22Rv1 (cell line): ENCODE results near the gene PALM.
"Not testable (repeated sequence)": the region's sequence is repeated elsewhere in the genome, so short reads cannot be mapped to it uniquely, and the experiment has no call there.

Source experiments
- H3K27ac ChIP-seq: fragments of 450-650 bp; 2 replicates; pipeline ENCODE4 v1.5.1; 2017
- ZFX ChIP-seq: fragments of 450-650 bp; IDR thresholded peaks from 2 replicates; pipeline ENCODE4 v1.6.1; 2017; ENCODE audit warnings: antibody characterized with exemption, borderline replicate concordance
- TF ChIP-seq, protein P1 (sequence below): fragments of 450-650 bp; IDR thresholded peaks from 2 replicates; pipeline ENCODE4 v1.5.1; 2017; ENCODE audit warnings: mild to moderate bottlenecking

PALM gene

DNA sequence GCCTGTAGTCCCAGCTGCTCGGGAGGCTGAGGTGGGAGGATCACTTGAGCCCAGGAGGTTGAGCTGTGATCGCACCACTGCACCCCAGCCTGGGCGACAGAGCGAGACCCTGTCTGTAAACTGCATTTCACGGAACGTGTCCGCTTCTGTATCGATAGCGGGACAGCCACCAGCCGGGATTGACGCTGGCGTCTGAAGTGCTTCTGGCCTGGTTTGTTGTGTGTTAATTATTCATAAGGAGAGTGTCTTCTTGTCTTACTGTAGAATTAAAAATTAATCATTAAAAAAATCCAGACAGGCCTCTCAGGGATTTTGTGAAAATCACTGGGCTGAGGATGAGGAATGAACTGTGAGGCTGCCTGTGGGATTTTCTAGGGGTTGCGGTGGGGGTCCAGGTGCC, 26.0 kb downstream of the PALM start:
- TF ChIP-seq, protein P1, sequence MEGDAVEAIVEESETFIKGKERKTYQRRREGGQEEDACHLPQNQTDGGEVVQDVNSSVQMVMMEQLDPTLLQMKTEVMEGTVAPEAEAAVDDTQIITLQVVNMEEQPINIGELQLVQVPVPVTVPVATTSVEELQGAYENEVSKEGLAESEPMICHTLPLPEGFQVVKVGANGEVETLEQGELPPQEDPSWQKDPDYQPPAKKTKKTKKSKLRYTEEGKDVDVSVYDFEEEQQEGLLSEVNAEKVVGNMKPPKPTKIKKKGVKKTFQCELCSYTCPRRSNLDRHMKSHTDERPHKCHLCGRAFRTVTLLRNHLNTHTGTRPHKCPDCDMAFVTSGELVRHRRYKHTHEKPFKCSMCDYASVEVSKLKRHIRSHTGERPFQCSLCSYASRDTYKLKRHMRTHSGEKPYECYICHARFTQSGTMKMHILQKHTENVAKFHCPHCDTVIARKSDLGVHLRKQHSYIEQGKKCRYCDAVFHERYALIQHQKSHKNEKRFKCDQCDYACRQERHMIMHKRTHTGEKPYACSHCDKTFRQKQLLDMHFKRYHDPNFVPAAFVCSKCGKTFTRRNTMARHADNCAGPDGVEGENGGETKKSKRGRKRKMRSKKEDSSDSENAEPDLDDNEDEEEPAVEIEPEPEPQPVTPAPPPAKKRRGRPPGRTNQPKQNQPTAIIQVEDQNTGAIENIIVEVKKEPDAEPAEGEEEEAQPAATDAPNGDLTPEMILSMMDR, result no peak
- TF ChIP-seq ZFX, result no peak

DNA sequence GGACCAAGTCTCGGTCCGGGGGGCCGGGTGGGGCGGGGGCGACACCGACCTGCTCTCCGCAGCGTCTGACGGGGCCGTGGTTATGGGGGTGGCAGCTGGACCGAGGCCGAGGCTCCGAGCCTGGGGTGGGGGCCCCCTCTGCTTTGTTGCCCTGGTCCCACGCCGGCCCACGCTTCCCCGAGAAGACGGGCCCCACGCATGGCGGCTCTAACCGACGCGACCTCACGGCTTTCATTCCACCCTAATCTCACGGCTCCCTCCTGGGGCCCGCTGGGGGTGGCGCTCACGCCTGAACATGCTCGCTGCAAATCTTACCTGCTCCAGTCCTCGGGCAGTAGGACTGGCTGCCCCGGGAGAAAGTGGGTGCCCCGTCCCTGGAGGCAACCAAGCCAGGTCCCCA, 27.4 kb downstream of the PALM start:
- H3K27ac ChIP-seq, result no peak overlapping the region
- TF ChIP-seq, protein P1, result no peak
- no peak for TF ChIP-seq ZFX

More for the DNA sequence above, 26.0 kb downstream of the PALM start:
- no peak overlapping the region for H3K27ac ChIP-seq

DNA sequence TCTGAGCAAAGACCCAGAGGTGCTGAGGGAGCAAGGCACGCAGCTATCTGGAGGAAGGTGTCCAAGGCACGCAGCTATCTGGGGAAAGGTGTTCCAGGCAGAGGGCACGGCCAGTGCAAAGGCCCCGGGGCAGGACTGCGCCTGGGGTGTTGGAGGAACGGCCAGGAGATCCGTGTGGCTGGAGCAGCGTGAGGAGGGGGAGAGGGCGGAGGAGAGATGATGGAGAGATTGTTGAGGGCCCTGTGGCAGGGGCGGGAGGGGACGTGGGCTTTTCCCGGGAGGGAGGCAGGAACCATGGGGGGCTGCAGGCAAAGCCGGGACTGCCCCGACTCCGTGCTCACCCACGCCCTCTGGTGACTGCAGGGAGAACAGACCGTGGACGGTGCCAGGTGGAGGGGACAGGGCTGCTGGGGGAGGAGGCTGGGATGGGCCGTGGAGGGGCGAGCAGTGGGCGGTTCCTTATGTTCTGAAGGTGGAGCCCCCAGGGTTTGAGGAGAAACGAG, 28.9 kb downstream of the PALM start:
- H3K27ac ChIP-seq, result no peak overlapping the region
- no peak for TF ChIP-seq ZFX
- TF ChIP-seq, protein P1, result peak; percentile 84

DNA sequence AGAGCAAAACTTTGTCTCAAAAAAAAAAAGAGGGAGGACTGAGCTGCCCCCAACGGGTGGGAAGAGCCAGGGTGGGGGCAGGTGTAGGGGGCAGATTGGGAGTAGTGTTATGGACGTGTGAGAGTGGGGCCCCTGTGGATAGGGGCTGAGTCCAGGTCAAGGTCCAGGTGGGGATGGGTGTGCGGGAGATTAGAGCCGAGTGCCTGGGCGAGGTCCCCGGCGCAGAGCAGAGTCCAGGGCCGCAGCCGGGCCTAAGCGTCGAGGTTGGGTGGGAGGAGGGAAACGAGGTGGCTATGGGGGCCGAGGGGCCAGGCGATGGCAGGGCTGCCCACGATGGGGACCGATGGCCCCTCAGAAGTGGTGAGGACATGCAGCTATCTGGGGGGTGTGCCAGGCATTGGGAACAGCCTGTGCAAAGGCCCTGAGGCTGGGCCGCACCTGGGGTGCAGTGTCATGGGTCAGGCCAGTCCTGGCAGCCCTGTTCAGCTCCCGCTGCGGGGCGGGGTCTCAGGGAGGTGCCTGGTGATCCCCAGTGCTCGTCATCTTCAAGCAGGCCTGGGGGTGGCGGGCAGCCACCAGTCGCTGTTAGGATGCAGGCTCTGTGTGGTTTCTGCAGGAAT, 29.9 kb downstream of the PALM start:
- no peak for TF ChIP-seq ZFX
- TF ChIP-seq, protein P1, result no peak
- no peak overlapping the region for H3K27ac ChIP-seq

DNA sequence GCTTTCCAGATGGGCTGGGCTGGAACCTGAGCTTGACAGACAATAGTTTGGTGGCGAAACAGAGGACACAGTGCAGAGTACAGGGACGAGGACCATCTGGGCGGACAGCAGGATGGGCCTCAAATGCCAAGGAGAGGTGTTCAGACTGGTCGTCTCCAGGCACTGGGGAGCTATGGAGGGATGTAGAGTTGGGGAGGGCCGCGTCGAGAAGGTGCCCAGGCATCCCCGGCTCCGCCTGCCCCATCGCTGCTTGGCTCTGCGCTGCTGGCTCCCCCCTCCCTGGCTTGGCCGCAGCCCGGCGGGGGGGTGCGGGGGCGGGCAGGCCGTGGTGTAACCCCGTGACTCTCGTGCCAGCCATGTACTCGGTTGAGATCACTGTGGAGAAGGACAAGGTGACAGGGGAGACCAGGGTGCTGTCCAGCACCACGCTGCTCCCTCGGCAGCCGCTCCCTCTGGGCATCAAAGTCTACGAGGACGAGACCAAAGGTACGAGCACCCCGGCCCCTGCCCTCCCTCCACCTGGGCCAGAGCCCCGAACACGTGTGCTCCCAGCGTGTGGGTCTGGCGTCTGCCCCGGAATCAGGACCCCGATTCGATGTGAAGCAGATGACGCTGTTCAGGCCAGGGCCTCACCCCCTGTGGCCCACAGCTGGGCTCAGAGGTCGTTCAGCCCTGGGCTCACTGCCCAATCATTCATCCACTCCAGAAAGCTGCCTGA, 31.4 kb downstream of the PALM start:
- no peak overlapping the region for H3K27ac ChIP-seq
- TF ChIP-seq, protein P1, result no peak
- no peak for TF ChIP-seq ZFX

DNA sequence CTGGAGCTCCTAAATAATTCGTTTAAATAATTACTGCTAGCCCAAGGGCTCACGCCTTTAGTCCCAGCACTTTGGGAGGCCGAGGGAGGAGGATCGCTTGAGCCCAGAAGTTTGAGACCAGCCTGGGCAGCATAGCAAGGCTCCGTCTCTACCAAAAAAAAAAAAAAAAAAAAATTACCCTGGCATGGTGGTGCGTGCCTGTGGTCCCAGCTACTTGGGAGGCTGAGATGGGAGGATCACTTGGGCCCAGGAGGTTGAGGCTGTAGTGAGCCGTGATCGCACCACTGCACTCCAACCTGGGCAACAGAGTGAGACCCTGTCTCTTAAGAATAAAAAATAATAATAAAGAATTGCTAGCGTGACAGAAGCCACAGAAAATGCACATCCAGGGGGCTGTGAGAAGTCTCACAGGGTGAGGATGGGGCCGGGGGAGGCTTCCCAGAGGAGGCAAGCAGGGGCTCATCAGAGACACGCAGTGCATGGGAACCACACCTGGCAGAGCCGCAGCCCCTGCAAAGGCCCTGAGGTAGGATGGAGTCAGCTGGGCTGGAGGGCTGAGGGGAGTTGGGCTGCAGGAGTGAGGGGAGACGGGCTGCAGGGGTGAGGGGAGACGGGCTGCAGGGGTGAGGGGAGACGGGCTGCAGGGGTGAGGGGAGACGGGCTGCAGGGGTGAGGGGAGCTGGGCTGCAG, 32.2 kb downstream of the PALM start:
- not testable (repeated sequence) for H3K27ac ChIP-seq

DNA sequence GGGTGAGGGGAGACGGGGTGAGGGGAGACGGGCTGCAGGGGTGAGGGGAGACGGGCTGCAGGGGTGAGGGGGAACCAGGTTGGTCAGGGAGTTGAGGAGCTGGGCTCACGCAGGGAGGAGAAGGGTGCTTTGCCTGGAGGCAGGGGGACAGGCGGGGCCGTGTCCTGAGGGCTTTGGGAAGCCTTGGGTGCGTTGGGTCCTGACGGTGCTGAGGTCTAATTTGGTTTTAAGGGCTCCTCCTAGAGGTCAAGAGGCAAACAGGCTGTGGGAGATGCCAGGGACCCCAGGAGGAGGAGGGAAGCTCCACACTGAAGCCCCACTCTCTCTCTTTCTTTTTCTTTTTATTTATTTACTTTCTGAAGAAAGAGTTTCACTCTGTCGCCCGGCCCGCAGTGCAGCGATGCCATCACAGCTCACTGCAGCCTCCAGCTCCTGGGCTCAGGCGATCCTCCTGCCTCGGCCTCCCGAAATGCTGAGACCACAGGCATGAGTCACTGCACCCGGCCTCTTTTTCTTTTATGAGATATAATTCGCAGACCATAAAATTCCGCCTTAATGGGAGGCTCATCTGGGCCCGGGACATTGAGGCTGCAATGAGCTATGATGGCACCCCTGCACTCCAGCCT, 32.9 kb downstream of the PALM start:
- no peak overlapping the region for H3K27ac ChIP-seq
- TF ChIP-seq ZFX, result no peak
- TF ChIP-seq, protein P1, result peak; percentile 25
